Measurements from ENCODE around the gene BCKDHB.
"Not testable (repeated sequence)": the region's sequence is repeated elsewhere in the genome, so short reads cannot be mapped to it uniquely, and the experiment has no call there.

Gene BCKDHB

GRCh38 chr6:80105972-80106417 is 476 bp upstream of the BCKDHB start:
- Histone ChIP-seq H3K27ac (ENCODE audit: low read depth, low read length) (no peak overlapping the region; the same call in 1 of the 2 replicates), H3K27me3 (ENCODE audit: control insufficient read depth, low read length) (no peaks in the 10 kb centered on the region), H4K20me1 (ENCODE audit: control insufficient read depth, insufficient read depth, low read depth, low read length) (no peaks in the 10 kb centered on the region), H3K4me1 (ENCODE audit: control insufficient read depth, low read length) (peaks cover 14% of the 10 kb centered on the region), H3K4me3 (ENCODE audit: low read length) (peak overlapping the region; percentile 79), H3K36me3 (ENCODE audit: control insufficient read depth, low read length) (no peaks in the 10 kb centered on the region), H3K9me3 (ENCODE audit: control insufficient read depth, insufficient read depth, low read length) (no peaks in the 10 kb centered on the region), H3K9me2 (replicated peaks; ENCODE audit: control insufficient read depth, low read length) (no peaks in the 10 kb centered on the region), H3K79me2 (ENCODE audit: control insufficient read depth, low read length) (peaks cover 16% of the 10 kb centered on the region), H3K4me2 (ENCODE audit: low read length) (peak overlapping the region; percentile 83), H3F3A (ENCODE audit: control insufficient read depth, insufficient read depth) (no peaks in the 10 kb centered on the region)
- no peak for TF ChIP-seq CTCF (IDR thresholded peaks at IDR 0.05; ENCODE audit: low read depth, low read length, poor library complexity, severe bottlenecking)
- no peak for TF ChIP-seq EZH2phosphoT487 (IDR thresholded peaks at IDR 0.05; ENCODE audit: borderline replicate concordance, low read length)

- H3K27ac ChIP-seq (ENCODE audit: low read depth, low read length); H3K36me3 ChIP-seq (ENCODE audit: control insufficient read depth, low read length); H4K20me1 ChIP-seq (ENCODE audit: control insufficient read depth, insufficient read depth, low read depth, low read length); H3F3A ChIP-seq (ENCODE audit: control insufficient read depth, insufficient read depth); H3K9me3 ChIP-seq (ENCODE audit: control insufficient read depth, insufficient read depth, low read length); H3K79me2 ChIP-seq (ENCODE audit: control insufficient read depth, low read length); H3K9me2 ChIP-seq (replicated peaks; ENCODE audit: control insufficient read depth, low read length); H3K4me3 ChIP-seq (ENCODE audit: low read length); H3K4me2 ChIP-seq (ENCODE audit: low read length); H3K27me3 ChIP-seq (ENCODE audit: control insufficient read depth, low read length); H3K4me1 ChIP-seq (ENCODE audit: control insufficient read depth, low read length): not testable (repeated sequence)
Measured at GRCh38 chr6:80122576-80122975, 16.1 kb downstream of the BCKDHB start.

GRCh38 chr6:80126657-80127345 is 20.3 kb downstream of the BCKDHB start:
- no peak overlapping the region for H3K4me3 ChIP-seq (ENCODE audit: low read length)
- no peak overlapping the region for H3K27ac ChIP-seq (ENCODE audit: low read depth, low read length)
- no peaks in the 10 kb centered on the region for H3K9me3 ChIP-seq (ENCODE audit: control insufficient read depth, insufficient read depth, low read length)
- no peaks in the 10 kb centered on the region for H3F3A ChIP-seq (ENCODE audit: control insufficient read depth, insufficient read depth)
- H3K36me3 ChIP-seq (ENCODE audit: control insufficient read depth, low read length), result peaks cover 7% of the 10 kb centered on the region
- no peaks in the 10 kb centered on the region for H3K79me2 ChIP-seq (ENCODE audit: control insufficient read depth, low read length)
- H3K4me2 ChIP-seq (ENCODE audit: low read length), result no peak overlapping the region
- no peaks in the 10 kb centered on the region for H4K20me1 ChIP-seq (ENCODE audit: control insufficient read depth, insufficient read depth, low read depth, low read length)
- H3K4me1 ChIP-seq (ENCODE audit: control insufficient read depth, low read length), result no peaks in the 10 kb centered on the region
- TF ChIP-seq EZH2phosphoT487 (IDR thresholded peaks at IDR 0.05; ENCODE audit: borderline replicate concordance, low read length) (no peak), CTCF (IDR thresholded peaks at IDR 0.05; ENCODE audit: low read depth, low read length, poor library complexity, severe bottlenecking) (no peak)
- H3K27me3 ChIP-seq (ENCODE audit: control insufficient read depth, low read length), result no peaks in the 10 kb centered on the region
- H3K9me2 ChIP-seq (replicated peaks; ENCODE audit: control insufficient read depth, low read length), result no peaks in the 10 kb centered on the region

- no peaks in the 10 kb centered on the region for H3K27me3 ChIP-seq (ENCODE audit: control insufficient read depth, low read length)
- TF ChIP-seq CTCF (IDR thresholded peaks at IDR 0.05; ENCODE audit: low read depth, low read length, poor library complexity, severe bottlenecking), result no peak
Measured at GRCh38 chr6:80129485-80129884, 23.0 kb downstream of the BCKDHB start.

More at GRCh38 chr6:80129485-80129884, 23.0 kb downstream of the BCKDHB start:
- peaks cover 7% of the 10 kb centered on the region for H3K36me3 ChIP-seq (ENCODE audit: control insufficient read depth, low read length)
- H3K79me2 ChIP-seq (ENCODE audit: control insufficient read depth, low read length), result no peaks in the 10 kb centered on the region
- H3K4me1 ChIP-seq (ENCODE audit: control insufficient read depth, low read length), result no peaks in the 10 kb centered on the region
- H3K9me2 ChIP-seq (replicated peaks; ENCODE audit: control insufficient read depth, low read length), result no peaks in the 10 kb centered on the region
- H4K20me1 ChIP-seq (ENCODE audit: control insufficient read depth, insufficient read depth, low read depth, low read length), result no peaks in the 10 kb centered on the region
- H3K4me3 ChIP-seq (ENCODE audit: low read length), result no peak overlapping the region
- no peaks in the 10 kb centered on the region for H3K9me3 ChIP-seq (ENCODE audit: control insufficient read depth, insufficient read depth, low read length)
- no peaks in the 10 kb centered on the region for H3F3A ChIP-seq (ENCODE audit: control insufficient read depth, insufficient read depth)
- H3K27ac ChIP-seq (ENCODE audit: low read depth, low read length), result no peak overlapping the region
- no peak overlapping the region for H3K4me2 ChIP-seq (ENCODE audit: low read length)

Measured in DOHH2 (cell line).